ENCODE measurements around the gene BEST2. TPM values are rescaled to one million over a fixed set of nuclear protein-coding genes. Genes with fewer than 3 reads are reported as not detected.
"Not testable (repeated sequence)": the region's sequence is repeated elsewhere in the genome, so short reads cannot be mapped to it uniquely, and the experiment has no call there.

BEST2 gene
- total RNA-seq (2014; rRNA removed; shearing (Covaris generic)), result 0.37 and 0.48 TPM in 2 replicates

DNA sequence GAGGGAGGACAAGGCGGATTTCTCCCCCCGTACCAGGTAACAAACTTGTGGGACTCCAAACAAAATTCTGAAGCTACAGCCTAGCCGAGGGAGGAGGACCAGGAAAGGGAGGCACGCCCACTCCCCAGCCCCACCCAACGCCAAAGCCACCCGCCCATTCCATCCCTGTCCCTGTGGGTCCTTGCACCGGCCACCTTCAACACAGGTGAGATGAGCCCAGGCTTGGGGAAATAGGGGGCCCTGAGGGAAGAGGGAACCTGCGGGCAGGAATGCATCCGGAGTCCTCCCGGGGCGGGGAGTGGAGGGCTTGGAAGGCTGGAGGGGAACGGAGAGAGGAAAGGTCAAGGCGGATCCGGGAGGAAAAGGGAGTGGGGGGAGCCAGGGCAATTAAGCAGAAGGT, at the start of gene BEST2:
Gene BEST2, plus strand, starts transcription at position 157 of the 400 bp plus-strand sequence. CDS start 802 bp downstream, outside the sequence.
- no peak for DNase-seq (ENCODE audit: low spot score)

GRCh38 chr19:12703046-12703445, 48.5 kb upstream of the BEST2 start:
- DNase-seq (ENCODE audit: low spot score), result no peak

- no peak for DNase-seq (ENCODE audit: low spot score)
These were observed 46.4 kb upstream of the BEST2 start for GRCh38 chr19:12705169-12705568.

- no peak for DNase-seq (ENCODE audit: low spot score)
These were observed 45.8 kb upstream of the BEST2 start for GRCh38 chr19:12705654-12706331.

- no peak for DNase-seq (ENCODE audit: low spot score)
These were observed 45.3 kb upstream of the BEST2 start for GRCh38 chr19:12706332-12706718.

DNA sequence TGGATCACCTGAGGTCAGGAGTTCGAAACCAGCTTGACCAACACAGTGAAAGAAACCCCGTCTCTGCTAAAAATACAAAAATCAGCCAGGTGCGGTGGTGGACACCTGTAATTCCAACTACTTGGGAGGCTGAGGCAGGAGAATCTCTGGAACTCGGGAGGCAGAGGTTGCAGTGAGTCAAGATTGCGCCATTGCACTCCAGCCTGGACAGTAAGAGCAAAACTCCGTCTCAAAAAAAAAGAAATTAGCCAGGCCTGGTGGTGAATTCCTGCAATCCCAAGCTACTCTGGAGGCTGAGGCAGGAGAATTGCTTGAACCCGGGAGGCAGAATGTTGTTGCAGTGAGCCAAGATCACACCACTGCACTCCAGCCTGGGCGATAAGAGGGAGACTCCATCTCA, 43.0 kb upstream of the BEST2 start:
- no peak for DNase-seq (ENCODE audit: low spot score)

- no peak for DNase-seq (ENCODE audit: low spot score)
These were observed 40.4 kb upstream of the BEST2 start for GRCh38 chr19:12711187-12711586.

DNA sequence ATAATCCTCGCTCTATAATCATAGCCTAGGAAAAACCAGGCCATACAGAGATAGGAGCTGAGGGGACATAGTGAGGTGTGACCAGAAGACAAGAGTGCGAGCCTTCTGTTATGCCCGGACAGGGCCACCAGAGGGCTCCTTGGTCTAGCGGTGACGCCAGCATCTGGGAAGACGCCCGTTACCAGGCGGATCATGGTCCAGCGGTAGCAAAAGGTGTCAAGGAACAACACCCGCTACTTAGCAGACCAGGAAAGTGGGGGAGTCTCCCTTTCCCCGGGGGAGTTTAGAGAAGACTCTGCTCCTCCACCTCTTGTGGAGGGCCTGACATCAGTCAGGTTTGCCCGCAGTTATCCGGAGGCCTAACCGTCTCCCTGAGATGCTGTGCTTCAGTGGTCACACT, 39.5 kb upstream of the BEST2 start:
- DNase-seq (ENCODE audit: low spot score), result not testable (repeated sequence)

DNA sequence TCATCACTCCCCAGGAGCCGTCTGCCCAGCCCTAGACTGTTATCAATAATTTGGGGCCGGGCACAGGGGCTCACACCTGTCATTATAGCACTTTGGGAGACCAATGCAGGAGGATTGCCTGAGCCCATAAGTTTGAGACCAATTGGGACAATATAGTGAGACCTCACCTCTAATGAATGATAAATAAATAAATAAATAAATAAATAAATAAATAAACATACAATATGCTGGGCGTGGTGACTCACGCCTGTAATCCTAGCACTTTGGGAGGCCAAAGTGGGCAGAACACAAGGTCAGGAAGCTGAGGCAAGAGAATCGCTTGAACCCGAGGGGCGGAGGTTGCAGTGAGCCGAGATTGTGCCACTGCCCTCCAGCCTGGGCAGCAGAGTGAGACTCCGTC, 38.3 kb upstream of the BEST2 start:
- DNase-seq (ENCODE audit: low spot score), result not testable (repeated sequence)

DNA sequence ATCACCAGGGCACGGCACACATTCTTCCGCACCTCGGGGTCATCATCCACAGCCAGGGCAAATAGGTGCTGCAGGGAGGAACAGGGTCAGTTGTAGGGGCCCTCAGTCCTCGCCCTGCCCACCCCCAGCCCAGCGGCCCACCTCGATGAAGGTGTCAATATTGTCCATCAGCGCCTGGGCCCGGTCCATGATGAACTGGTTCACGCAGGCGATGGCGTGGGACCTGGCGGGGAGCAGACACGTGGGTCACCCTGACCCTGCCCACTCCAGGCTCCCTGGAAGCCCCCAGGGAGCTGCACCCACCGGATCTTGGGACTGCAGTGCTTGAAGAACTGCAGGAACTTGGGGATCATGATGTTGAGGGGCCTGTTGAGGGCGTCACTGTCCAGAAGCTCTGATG, 36.5 kb upstream of the BEST2 start:
- DNase-seq (ENCODE audit: low spot score), result no peak

DNA sequence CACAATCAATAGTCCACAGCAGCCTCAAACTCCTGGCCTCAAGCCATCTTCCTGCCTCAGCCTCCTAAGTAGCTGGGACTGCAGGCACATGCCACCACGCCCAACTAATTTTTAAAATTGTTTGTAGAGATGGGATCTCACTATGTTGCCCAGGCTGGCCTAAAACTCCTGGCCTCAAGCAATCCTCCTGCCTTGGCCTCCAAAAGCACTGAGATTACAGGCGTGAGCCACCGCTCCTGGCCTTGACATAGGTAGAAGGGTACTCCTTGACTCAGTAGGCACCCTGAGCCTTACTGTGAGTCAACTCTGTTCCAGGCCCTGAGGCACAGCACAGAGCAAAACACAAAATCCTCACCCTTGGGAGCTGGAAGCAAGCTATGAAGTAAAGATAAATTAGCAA, 35.7 kb upstream of the BEST2 start:
- DNase-seq (ENCODE audit: low spot score), result no peak

DNA sequence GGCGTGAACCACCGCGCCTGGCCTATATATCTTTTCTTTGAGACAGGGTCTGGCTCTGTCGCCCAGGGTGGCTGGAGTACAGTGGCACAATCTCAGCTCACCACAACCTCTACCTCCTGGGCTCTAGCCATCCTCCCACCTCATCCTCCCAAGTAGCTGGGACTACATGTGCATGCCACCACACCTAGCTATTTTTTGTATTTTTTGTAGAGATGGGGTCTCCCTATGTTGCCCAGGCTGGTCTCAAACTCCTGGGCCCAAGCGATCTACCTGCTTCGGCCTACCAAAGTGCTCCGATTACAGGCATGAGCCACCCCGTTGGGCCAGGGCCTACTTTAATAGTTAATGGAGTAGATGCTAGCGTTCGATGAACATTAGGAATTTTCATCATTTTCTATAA, 31.3 kb upstream of the BEST2 start:
- no peak for DNase-seq (ENCODE audit: low spot score)

GRCh38 chr19:12720851-12721655, 30.5 kb upstream of the BEST2 start:
- no peak for DNase-seq (ENCODE audit: low spot score)

- DNase-seq (ENCODE audit: low spot score), result peak; percentile 26
These were observed 29.7 kb upstream of the BEST2 start for GRCh38 chr19:12721656-12722565.

GRCh38 chr19:12722566-12723380, 28.8 kb upstream of the BEST2 start:
- peak; percentile 96 for DNase-seq (ENCODE audit: low spot score)

DNA sequence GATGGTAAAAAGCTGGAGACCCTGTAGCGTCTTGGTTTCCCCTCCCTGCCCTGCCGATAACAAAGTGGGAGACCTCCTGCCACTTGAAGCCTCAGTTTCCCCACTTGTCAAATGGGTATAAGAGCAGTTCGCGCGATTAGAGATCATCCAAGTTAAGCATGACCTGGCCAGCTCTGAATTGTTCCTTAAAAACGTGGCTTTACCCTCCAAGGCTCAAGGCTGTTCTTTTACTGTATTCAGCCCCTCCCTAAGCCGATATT, 28.3 kb upstream of the BEST2 start:
- no peak for DNase-seq (ENCODE audit: low spot score)

DNA sequence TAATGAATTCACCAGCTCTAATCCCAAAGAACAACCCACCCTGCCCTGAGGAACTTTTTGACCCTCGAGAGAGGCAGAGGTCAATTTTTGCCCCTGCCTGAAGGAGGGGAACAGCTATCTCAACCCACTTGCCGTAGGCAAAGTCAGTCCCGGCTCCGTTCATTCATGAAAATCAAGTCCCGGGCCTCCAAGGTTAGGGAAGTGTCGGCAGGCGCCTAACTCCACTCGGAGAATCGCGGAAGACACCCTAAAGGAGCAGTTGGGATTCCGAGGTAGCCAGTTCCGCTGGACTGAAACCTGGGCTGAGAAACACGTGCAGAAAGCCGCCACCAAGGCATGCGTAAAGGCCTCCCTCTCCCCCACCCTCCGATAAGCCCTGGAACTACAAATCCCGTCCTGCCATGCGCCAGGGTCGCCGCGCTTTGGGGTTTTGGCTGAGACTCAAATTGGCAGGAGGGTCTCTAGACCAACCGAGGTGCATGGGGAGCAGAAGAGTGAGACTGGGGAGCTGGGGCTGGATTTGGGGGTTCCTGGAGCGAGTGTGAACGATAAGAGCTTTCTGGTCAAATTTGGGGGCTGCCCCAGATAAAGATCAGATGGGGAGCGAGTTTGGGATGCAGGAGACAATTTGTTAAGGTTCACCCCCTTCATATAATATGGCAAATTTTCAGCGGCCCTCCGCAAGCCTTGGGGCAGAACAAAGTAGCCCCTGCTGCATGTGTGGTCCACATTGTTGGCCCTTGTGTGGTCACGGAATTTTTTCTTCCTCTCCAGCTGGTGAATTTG, 27.8 kb upstream of the BEST2 start, which contains the start of gene TNPO2:
Gene TNPO2, minus strand, starts transcription at position 292 of the 786 bp plus-strand sequence. CDS start 2,955 bp downstream, outside the sequence.
- DNase-seq (ENCODE audit: low spot score), result peak; percentile 48

- DNase-seq (ENCODE audit: low spot score), result not testable (repeated sequence)
These were observed 26.0 kb upstream of the BEST2 start for GRCh38 chr19:12725612-12726011.

DNA sequence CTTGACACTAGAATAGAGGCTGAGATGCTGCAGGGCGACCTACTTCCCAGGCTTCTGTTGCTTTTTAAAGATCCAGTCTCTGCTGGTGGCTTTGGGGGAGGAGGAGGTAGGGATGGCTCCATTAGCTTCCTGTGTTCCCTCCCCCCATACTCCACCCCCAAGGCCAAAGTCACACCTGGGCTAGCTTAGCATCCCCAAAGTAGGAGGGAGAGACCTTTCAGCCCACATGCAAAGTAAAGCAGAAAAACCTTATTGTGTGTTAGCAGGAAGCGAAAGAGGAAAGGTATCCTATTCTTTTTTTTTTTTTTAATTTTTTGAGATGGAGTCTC, 24.6 kb upstream of the BEST2 start:
- DNase-seq (ENCODE audit: low spot score), result no peak

DNA sequence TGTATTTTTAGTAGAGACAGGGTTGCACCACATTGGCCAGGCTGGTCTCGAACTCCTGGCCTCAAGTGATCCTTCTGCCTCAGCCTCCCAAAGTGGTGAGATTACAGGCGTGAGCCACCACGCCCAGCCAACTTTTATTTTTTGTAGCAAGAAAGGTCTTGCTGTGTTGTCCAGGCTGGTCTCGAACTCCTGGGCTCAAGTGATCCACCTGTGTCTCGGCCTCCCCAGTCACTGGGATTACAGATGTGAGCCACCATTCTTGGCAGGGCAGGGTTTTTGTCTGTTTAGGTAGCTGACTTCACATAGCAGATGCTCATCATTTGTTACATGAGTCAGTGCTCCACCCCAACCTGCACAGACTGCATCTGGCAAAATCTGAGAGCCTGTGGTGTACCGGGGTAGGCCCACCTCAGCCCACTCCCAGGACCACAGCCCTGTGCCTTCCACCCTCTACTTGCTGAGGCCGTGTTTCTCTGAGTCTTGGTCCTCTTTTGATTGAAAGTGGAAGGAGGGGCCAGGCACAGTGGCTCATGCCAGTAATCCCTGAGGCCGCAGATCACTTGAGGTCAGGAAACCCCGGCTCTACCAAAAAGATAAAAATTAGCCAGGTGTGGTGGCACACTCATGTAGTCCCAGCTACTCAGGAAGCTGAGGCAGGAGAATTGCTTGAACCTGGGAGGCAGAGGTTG, 23.7 kb upstream of the BEST2 start:
- no peak for DNase-seq (ENCODE audit: low spot score)

Data from HT-29 (cell line).